Neural cell (in vitro differentiated cells): ENCODE data around the gene EEIG2. TPM values are rescaled to one million over a fixed set of nuclear protein-coding genes. Genes with fewer than 3 reads are reported as not detected.

ENCODE experiments used
- H2AFZ ChIP-seq: fragments of 200-600, 300-800 bp; sonication (generic), shearing (Covaris generic); 2 replicates; pipeline ENCODE4 v1.6.0; 2014; ENCODE audit warnings: low read depth, mild to moderate bottlenecking, antibody characterized with exemption, low read length, moderate library complexity
- H3F3A ChIP-seq: fragments of 200-600 bp; shearing (Covaris generic); 2 replicates; pipeline ENCODE4 v1.6.1; 2016; ENCODE audit warnings: mild to moderate bottlenecking, moderate library complexity, mixed read lengths, antibody characterized with exemption, low read length; ENCODE audit not compliant: insufficient read depth, poor library complexity, severe bottlenecking
- H3K27ac ChIP-seq: fragments of 200-600, 300-800 bp; sonication (generic), shearing (Covaris generic); 2 replicates; pipeline ENCODE4 v1.5.1; 2014; ENCODE audit warnings: mild to moderate bottlenecking, low read length, moderate library complexity
- H3K27me3 ChIP-seq: fragments of 300-800, 200-600 bp; sonication (generic), shearing (Covaris generic); 2 replicates; pipeline ENCODE4 v1.6.0; 2014; ENCODE audit warnings: mild to moderate bottlenecking, low read depth, low read length, moderate library complexity; ENCODE audit not compliant: insufficient read depth
- H3K36me3 ChIP-seq: fragments of 300-800, 200-600 bp; sonication (generic), shearing (Covaris generic); 2 replicates; pipeline ENCODE4 v1.5.1; 2014; ENCODE audit warnings: mild to moderate bottlenecking, antibody characterized with exemption, low read length, moderate library complexity; ENCODE audit not compliant: insufficient read depth
- H3K4me2 ChIP-seq: fragments of 300-800, 200-600 bp; sonication (generic), shearing (Covaris generic); 2 replicates; pipeline ENCODE4 v1.6.0; 2014; ENCODE audit warnings: mild to moderate bottlenecking, low read length
- H3K4me3 ChIP-seq: fragments of 300-800, 200-600 bp; sonication (generic), shearing (Covaris generic); 2 replicates; pipeline ENCODE4 v1.5.1; 2014; ENCODE audit warnings: mild to moderate bottlenecking, low read length, moderate library complexity
- H3K79me2 ChIP-seq: fragments of 200-600 bp; shearing (Covaris generic); replicated peaks from 2 replicates; pipeline ENCODE4 v1.6.0; 2014; ENCODE audit warnings: mild to moderate bottlenecking, low read length, moderate library complexity; ENCODE audit not compliant: insufficient read depth
- H3K9ac ChIP-seq: fragments of 300-800, 200-600 bp; sonication (generic), shearing (Covaris generic); 2 replicates; pipeline ENCODE4 v1.6.1; 2016; ENCODE audit warnings: mild to moderate bottlenecking, low read length, mixed read lengths
- H3K9me2 ChIP-seq: fragments of 200-600 bp; shearing (Covaris generic); 2 replicates; pipeline ENCODE4 v1.6.1; 2016; ENCODE audit warnings: mild to moderate bottlenecking, low read length, mixed read lengths; ENCODE audit not compliant: insufficient read depth
- H3K9me3 ChIP-seq: fragments of 200-600, 300-800 bp; sonication (generic), shearing (Covaris generic); 2 replicates; pipeline ENCODE4 v1.6.1; 2016; ENCODE audit warnings: mild to moderate bottlenecking, mixed run types, low read length, moderate library complexity, mixed read lengths
- H4K20me1 ChIP-seq: fragments of 200-600 bp; shearing (Covaris generic); 2 replicates; pipeline ENCODE4 v1.6.1; 2016; ENCODE audit warnings: mild to moderate bottlenecking, mixed run types; ENCODE audit not compliant: insufficient read depth
- CTCF ChIP-seq: fragments of 450-650 bp; IDR thresholded peaks from 2 replicates; pipeline ENCODE4 v1.5.1; 2014; ENCODE audit warnings: antibody characterized with exemption, mild to moderate bottlenecking, moderate library complexity; ENCODE audit not compliant: poor library complexity, severe bottlenecking
- EP300 ChIP-seq: fragments of 450-650 bp; conservative IDR thresholded peaks from 2 replicates; pipeline ENCODE4 v1.6.1; 2014; ENCODE audit warnings: antibody characterized with exemption, mild to moderate bottlenecking, moderate library complexity; ENCODE audit not compliant: poor library complexity, severe bottlenecking
- EZH2 ChIP-seq: fragments of 200-600, 300-800 bp; shearing (Covaris generic), sonication (generic); IDR thresholded peaks from 2 replicates; pipeline ENCODE4 v1.6.1; 2014; ENCODE audit warnings: antibody characterized with exemption, low read length, borderline replicate concordance, mild to moderate bottlenecking; ENCODE audit not compliant: insufficient read depth, poor library complexity, severe bottlenecking
- MXI1 ChIP-seq: fragments of 450-650 bp; conservative IDR thresholded peaks from 2 replicates; pipeline ENCODE4 v1.6.1; 2014; ENCODE audit warnings: antibody characterized with exemption, mild to moderate bottlenecking; ENCODE audit not compliant: poor library complexity, severe bottlenecking
- POLR2AphosphoS5 ChIP-seq: IDR thresholded peaks from 2 replicates; pipeline ENCODE4 v1.6.1; 2012
- RAD21 ChIP-seq: fragments of 450-650 bp; conservative IDR thresholded peaks from 2 replicates; pipeline ENCODE4 v1.6.1; 2014; ENCODE audit warnings: antibody characterized with exemption, mild to moderate bottlenecking, moderate library complexity
- SMC3 ChIP-seq: fragments of 450-650 bp; conservative IDR thresholded peaks from 2 replicates; pipeline ENCODE4 v1.6.1; 2014; ENCODE audit warnings: antibody characterized with exemption, mild to moderate bottlenecking, moderate library complexity; ENCODE audit not compliant: poor library complexity
- TAF1 ChIP-seq: IDR thresholded peaks from 2 replicates; pipeline ENCODE4 v1.6.1; 2012; ENCODE audit warnings: low read depth
- polyA plus RNA-seq: library from polyadenylated mRNA; depleted of rRNA; stranded (reverse); fragments of >200 nt; gene quantifications from 2 replicates; pipeline ENCODE4 v1.2.3, GENCODE V29; 2014
- TF ChIP-seq, protein P1 (sequence below): IDR thresholded peaks from 2 replicates; pipeline ENCODE4 v1.6.1; 2012; ENCODE audit warnings: borderline replicate concordance

EEIG2 gene
- polyA plus RNA-seq, 1 donor from 2014 or later: 13.1 TPM

GRCh38 chr1:108531444-108531843 lies 28.5 kb upstream of the EEIG2 start:
- TF ChIP-seq EP300 (no peak), TAF1 (no peak), RAD21 (no peak), POLR2AphosphoS5 (no peak), SMC3 (no peak), CTCF (no peak), MXI1 (no peak), EZH2 (no peak)
- TF ChIP-seq, protein P1, sequence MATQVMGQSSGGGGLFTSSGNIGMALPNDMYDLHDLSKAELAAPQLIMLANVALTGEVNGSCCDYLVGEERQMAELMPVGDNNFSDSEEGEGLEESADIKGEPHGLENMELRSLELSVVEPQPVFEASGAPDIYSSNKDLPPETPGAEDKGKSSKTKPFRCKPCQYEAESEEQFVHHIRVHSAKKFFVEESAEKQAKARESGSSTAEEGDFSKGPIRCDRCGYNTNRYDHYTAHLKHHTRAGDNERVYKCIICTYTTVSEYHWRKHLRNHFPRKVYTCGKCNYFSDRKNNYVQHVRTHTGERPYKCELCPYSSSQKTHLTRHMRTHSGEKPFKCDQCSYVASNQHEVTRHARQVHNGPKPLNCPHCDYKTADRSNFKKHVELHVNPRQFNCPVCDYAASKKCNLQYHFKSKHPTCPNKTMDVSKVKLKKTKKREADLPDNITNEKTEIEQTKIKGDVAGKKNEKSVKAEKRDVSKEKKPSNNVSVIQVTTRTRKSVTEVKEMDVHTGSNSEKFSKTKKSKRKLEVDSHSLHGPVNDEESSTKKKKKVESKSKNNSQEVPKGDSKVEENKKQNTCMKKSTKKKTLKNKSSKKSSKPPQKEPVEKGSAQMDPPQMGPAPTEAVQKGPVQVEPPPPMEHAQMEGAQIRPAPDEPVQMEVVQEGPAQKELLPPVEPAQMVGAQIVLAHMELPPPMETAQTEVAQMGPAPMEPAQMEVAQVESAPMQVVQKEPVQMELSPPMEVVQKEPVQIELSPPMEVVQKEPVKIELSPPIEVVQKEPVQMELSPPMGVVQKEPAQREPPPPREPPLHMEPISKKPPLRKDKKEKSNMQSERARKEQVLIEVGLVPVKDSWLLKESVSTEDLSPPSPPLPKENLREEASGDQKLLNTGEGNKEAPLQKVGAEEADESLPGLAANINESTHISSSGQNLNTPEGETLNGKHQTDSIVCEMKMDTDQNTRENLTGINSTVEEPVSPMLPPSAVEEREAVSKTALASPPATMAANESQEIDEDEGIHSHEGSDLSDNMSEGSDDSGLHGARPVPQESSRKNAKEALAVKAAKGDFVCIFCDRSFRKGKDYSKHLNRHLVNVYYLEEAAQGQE: no peak
- H3F3A ChIP-seq: no peaks in the 10 kb centered on the region
- H3K79me2 ChIP-seq: no peaks in the 10 kb centered on the region
- no peaks in the 10 kb centered on the region for H4K20me1 ChIP-seq
- H3K27ac ChIP-seq: no peak overlapping the region
- H2AFZ ChIP-seq: no peak overlapping the region
- no peaks in the 10 kb centered on the region for H3K9me2 ChIP-seq
- no peaks in the 10 kb centered on the region for H3K36me3 ChIP-seq
- H3K4me3 ChIP-seq: no peak overlapping the region
- no peak overlapping the region for H3K4me2 ChIP-seq
- no peak overlapping the region for H3K9ac ChIP-seq
- no peaks in the 10 kb centered on the region for H3K27me3 ChIP-seq
- no peaks in the 10 kb centered on the region for H3K9me3 ChIP-seq

GRCh38 chr1:108532730-108533129 lies 27.2 kb upstream of the EEIG2 start:
- Histone ChIP-seq H3K9me2 (no peaks in the 10 kb centered on the region), H4K20me1 (no peaks in the 10 kb centered on the region), H3K79me2 (no peaks in the 10 kb centered on the region), H3K9me3 (no peaks in the 10 kb centered on the region), H3K27me3 (no peaks in the 10 kb centered on the region), H3K4me3 (no peak overlapping the region), H3F3A (no peaks in the 10 kb centered on the region), H3K27ac (no peak overlapping the region), H3K4me2 (no peak overlapping the region), H2AFZ (no peak overlapping the region), H3K9ac (no peak overlapping the region), H3K36me3 (no peaks in the 10 kb centered on the region)
- TF ChIP-seq POLR2AphosphoS5 (no peak), SMC3 (no peak), CTCF (no peak)
